NCI-H2196 treated with DMSO at 0.1 percent for 48 hours (cell line): ENCODE data around the gene KRTAP10-3.

ENCODE experiments used
- DNase-seq: peaks from one replicate; lab custom pipeline; 2025; ENCODE audit not compliant: unreplicated experiment; lab: John Stamatoyannopoulos, UW

Gene KRTAP10-3

GRCh38 chr21:44519346-44520325 is 39.0 kb downstream of the KRTAP10-3 start:
- DNase-seq, result no peak

DNA sequence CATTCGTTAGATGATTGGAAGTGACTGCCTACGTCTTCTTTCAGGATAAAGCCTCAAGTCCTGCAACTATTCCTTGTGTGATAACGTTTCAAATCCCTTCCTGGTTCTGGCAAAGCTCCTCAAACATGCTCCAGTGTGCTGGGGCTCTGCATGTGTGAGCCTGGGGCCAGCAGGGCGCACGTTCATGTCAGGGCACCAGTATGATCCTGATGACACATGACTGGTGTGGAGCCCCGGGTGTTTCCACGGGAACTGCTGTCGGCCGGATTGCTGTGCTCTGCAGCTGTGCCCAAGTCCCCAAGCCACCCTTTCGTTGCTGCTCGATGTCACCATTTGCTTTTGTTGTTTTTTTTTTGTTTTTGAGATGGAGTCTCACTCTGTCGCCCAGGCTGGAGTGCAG is 39.9 kb downstream of the KRTAP10-3 start:
- DNase-seq, result no peak

DNA sequence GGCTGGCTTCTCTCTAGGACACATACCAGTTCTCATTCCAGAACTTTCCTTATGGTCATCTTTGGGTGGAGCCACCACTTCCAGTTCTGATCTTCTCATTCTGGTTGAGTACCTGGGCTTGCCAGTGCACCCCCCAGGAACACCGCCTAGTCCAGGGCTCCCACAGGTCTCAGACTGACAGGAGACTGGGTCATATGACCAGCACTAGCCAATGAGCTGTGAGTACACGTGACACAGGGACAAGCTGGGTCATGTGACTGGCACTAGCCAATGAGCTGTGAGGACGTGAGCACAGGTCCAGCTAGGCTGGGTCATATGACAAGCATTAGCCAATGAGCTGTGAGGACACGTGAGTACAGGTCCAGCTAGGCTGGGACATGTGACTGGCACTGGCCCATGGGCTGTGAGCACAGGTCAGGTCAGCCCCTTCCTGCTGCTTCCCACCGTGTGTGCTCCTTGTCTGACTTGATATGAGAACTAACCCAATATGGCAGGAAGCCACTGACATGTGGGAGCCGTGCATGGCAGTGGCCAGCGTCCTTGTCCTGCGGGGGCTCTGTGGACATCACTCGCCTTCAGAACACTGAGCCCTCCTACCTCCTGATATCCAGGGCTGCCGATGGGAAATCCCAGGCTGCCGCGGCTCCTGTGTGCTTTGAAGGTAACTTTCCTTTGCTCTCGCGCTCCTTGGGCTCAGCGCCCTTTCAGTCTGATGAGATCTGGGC is 41.3 kb downstream of the KRTAP10-3 start:
- no peak for DNase-seq

- DNase-seq, result no peak
These were observed 41.8 kb downstream of the KRTAP10-3 start for GRCh38 chr21:44516828-44517174.

DNA sequence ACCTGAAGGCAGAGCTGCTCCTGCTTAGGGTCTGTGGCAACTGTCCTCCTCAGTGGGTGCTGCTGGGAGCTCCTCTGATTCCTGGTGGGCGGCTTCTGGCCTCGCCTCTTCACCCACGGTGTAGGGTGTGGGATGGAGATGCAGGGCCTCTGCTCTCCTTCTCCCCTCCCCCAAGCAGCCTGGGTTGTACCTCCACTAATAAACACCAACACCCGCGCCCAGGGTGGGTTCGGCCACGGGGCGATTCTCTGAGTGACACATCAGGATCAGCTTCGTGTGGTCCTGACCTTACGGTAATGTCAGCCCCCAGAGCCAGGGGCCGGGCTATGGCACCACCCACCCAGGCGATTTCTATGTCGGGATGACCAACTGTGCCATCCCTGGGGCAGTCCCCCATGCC is 42.3 kb downstream of the KRTAP10-3 start:
- no peak for DNase-seq

- DNase-seq, result no peak
These were observed 43.0 kb downstream of the KRTAP10-3 start for GRCh38 chr21:44515359-44516165.

GRCh38 chr21:44514746-44515358 is 43.7 kb downstream of the KRTAP10-3 start:
- DNase-seq, result no peak

GRCh38 chr21:44514218-44514520 is 44.4 kb downstream of the KRTAP10-3 start:
- no peak for DNase-seq

DNA sequence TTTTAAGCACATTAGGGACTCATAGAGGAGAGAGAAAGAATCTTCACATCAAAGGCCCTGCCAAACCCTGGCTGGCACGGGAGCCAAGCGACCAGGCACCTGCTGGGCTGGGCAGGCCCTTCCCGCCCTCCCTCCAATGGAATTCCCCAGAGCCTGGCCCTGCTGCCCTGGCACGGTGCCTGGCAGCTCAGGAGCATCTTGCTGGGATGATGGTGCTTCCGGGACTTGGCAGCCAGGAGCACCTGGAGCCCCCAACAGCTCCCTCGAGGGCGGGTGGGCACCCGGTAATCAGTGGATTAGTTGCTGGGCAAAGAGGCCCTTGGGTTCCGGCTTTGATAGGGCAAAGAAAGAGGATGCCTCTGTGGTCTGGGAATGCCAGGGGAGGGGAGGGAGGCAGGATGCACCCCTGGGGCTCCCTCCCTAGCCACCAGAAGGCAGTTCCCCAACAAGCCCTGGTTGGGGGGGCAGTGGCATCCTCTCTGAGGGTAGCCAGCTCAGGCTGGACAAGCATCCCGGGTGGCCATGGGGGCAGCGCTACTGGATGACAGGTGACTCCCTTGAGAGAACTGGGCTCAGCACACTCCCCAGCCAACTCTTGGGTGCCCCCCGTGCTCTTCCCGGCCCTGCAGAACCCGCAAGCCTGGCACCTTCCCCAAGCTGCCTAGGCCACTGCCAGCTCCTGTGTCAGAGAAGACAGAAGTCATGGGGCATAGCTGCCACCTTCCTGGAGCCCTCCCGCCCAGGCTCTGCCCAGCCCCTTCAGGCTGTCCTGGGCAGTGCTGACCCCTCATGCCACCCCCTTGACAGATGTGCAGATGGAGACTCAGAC is 45.0 kb downstream of the KRTAP10-3 start:
- peak; percentile 72 for DNase-seq

- DNase-seq, result no peak
These were observed 45.9 kb downstream of the KRTAP10-3 start for GRCh38 chr21:44512496-44513388.

- DNase-seq, result no peak
These were observed 46.7 kb downstream of the KRTAP10-3 start for GRCh38 chr21:44511938-44512275.

DNA sequence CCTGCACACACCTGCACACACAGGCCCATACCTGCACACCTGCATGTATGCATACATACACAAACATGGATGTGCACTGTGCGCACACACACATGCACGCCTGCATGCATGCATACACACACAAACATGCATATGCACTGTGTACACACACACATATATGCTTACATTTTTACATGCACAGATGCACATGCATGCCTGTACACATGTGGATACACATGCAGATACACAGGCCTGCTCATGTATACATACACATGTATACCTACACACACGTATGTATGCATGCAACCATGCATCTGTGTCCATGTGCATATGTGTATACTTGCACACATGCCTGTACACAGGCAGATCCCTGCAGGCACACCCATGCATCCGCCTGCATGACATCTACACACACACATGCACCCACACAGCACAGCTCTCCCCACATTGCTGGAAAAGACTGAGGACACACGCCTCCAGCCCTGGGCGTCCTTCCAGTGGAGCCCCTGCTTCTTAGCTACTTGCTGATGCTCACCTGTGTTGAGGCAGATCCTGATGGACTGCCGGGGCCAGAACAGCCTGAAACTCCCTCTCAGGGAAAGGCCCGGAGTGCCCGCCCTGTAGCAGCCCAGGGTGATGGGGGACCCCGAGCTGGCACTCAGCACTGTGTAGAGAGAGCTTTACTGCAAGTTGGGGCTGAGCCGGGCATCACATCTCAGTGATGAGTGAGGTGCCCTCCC is 47.2 kb downstream of the KRTAP10-3 start:
- no peak for DNase-seq

DNA sequence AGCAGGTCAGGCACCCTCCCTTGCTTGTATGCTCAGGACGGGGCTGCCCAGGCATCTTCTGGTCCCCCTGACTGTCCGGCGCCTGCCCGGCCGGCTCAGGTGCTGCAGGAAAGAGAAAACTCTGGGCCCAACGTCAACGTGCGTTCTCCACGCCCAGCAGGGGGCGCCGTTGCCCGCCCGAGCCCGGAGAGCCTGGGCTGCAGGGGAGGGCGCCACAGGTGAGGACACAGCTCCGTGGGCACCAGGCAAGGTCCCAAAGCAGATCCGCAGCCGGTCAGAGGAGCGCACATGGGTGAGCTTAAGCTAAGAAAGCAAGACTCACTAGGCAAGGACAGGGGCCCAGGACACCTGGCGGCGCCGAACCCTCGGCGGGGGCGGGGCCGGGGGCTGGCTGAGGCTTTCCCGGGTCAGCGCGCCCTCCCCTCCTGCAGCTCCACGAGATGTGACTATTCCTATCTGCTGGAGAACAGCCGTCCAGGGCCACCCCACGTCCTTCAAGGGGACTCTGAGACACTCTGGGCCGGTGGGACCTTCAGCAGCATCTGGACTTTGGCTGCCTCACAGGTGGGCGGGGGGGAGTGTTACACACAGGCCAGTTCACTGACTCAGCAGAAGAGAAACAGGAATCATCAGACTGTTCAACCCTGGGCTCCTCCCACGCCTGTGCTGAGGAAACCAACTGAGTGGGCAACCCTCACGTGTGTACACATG is 47.9 kb downstream of the KRTAP10-3 start:
- peak; percentile 55 for DNase-seq

GRCh38 chr21:44510109-44510507 is 48.5 kb downstream of the KRTAP10-3 start:
- no peak for DNase-seq

- DNase-seq, result peak; percentile 92
These were observed 49.1 kb downstream of the KRTAP10-3 start for GRCh38 chr21:44509539-44509938.

GRCh38 chr21:44508711-44509445 is 49.7 kb downstream of the KRTAP10-3 start:
- DNase-seq, result no peak

DNA sequence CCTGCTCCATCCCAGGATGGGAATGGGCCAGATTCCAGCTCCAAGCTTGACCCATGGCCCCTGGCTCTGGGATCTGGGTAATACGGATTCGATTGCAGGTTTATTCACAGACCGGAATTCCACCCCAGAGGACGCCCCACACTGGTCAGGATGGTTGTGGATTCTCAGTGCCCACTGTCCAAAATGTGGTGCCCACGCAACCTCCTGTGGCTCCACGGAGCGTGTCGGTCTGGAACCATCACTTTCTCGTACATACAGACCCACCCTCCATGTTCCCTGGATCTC is 50.2 kb downstream of the KRTAP10-3 start:
- no peak for DNase-seq
